ENCODE measurements around the gene TMEM18.

- TF ChIP-seq TAF1 (IDR thresholded peaks at IDR 0.05; ENCODE audit: low read depth, low read length), result no peak
- no peak for TF ChIP-seq POLR2A (IDR thresholded peaks at IDR 0.05; ENCODE audit: low read depth, low read length)
- TF ChIP-seq SPI1 (IDR thresholded peaks at IDR 0.05; ENCODE audit: low read depth, low read length), result no peak
Measured at GRCh38 chr2:694174-694573, 17.0 kb upstream of the TMEM18 start.
